Tibial artery (tissue), 4 donors: ENCODE results near the gene CDK10.

ENCODE experiments used
- DNase-seq, 2 donors: peaks; one replicate each; pipeline ENCODE4 v3.0.0-alpha.2; 2019
- H3K27ac ChIP-seq, 2 donors: fragments of 200-600 bp; sonication (generic) in 1 of 2; 1 replicate in 1 of 2; 2 replicates in 1 of 2; pipeline ENCODE4 v1.5.1; 2018 to 2019; ENCODE audit warnings: mild to moderate bottlenecking in 1 of 2
- H3K27me3 ChIP-seq, 2 donors: fragments of 200-600 bp; sonication (generic) in 1 of 2; one replicate each; pipeline versions ENCODE4 v1.5.1 to v1.6.0; 2016 to 2019
- H3K36me3 ChIP-seq, 3 donors: fragments of 200-600 bp; sonication (generic) in 2 of 3; one replicate each; pipeline ENCODE4 v1.5.1; 2016 to 2019; ENCODE audit warnings: mild to moderate bottlenecking in 2 of 3
- H3K4me1 ChIP-seq, 4 donors: fragments of 200-600 bp; sonication (generic) in 2 of 4; 1 replicate in 3 of 4; 2 replicates in 1 of 4; pipeline ENCODE4 v1.5.1; 2016 to 2019
- H3K4me3 ChIP-seq, 2 donors: fragments of 200-600 bp; sonication (generic) in 1 of 2; 1 replicate in 1 of 2; 2 replicates in 1 of 2; pipeline ENCODE4 v1.5.1; 2018 to 2019; ENCODE audit warnings: mild to moderate bottlenecking in 2 of 2
- H3K9me3 ChIP-seq, 3 donors: fragments of 200-600 bp; sonication (generic) in 1 of 3; one replicate each; pipeline ENCODE4 v1.5.1; 2016 to 2019
- CTCF ChIP-seq, 2 experiments: fragments of 200-600 bp in 1 of 2; fragments of 450-650 bp in 1 of 2; IDR thresholded peaks; one replicate each; pipeline ENCODE4 v1.5.1; 2017 to 2019; ENCODE audit warnings: antibody characterized with exemption in 2 of 2, mild to moderate bottlenecking in 1 of 2, moderate library complexity in 1 of 2
- intact Hi-C: fragments of 100-400 bp; cut with DNase I; formaldehyde crosslinking; loops from one replicate; pipeline ENCODE4 v1.15.0; 2023; ENCODE audit warnings: low total_unique reads

The CDK10 gene

GRCh38 chr16:89710709-89711564 is 24.4 kb downstream of the CDK10 start:
- Histone ChIP-seq H3K9me3 (no peaks in the 10 kb centered on the region), H3K27ac (no peak overlapping the region), H3K4me3 (no peak overlapping the region), H3K27me3 (peaks cover 0 to 18% of the 10 kb centered on the region in 2 donors), H3K4me1 (peaks cover 0 to 16% (median 8%) of the 10 kb centered on the region in 4 donors), H3K36me3 (peaks cover 0 to under 1% (median 0%) of the 10 kb centered on the region in 3 donors)
- no peak for TF ChIP-seq CTCF (IDR thresholded peaks at IDR 0.05)
- intact Hi-C loops: no loop called here
- no peak for DNase-seq

- Histone ChIP-seq H3K4me1 (peaks cover 0 to 13% (median 6%) of the 10 kb centered on the region in 4 donors), H3K4me3 (no peak overlapping the region), H3K36me3 (peaks cover 0 to 7% (median 0%) of the 10 kb centered on the region in 3 donors), H3K27ac (no peak overlapping the region), H3K27me3 (peaks cover 0 to 15% of the 10 kb centered on the region in 2 donors), H3K9me3 (no peaks in the 10 kb centered on the region)
- no peak for DNase-seq
- intact Hi-C loops: no loop called here
- TF ChIP-seq CTCF (IDR thresholded peaks at IDR 0.05): no peak
Observed at GRCh38 chr16:89711601-89712273, 25.2 kb downstream of the CDK10 start.

GRCh38 chr16:89712274-89712781 is 25.8 kb downstream of the CDK10 start:
- TF ChIP-seq CTCF (IDR thresholded peaks at IDR 0.05): no peak
- no peak for DNase-seq
- Histone ChIP-seq H3K4me1 (peaks cover 0 to 13% (median 6%) of the 10 kb centered on the region in 4 donors), H3K36me3 (peaks cover 0 to 7% (median 0%) of the 10 kb centered on the region in 3 donors), H3K9me3 (no peaks in the 10 kb centered on the region), H3K4me3 (no peak overlapping the region), H3K27me3 (peaks cover 0 to 15% of the 10 kb centered on the region in 2 donors), H3K27ac (no peak overlapping the region)
- intact Hi-C loops: no loop called here

- Histone ChIP-seq H3K4me1 (peaks cover 0 to 20% (median 13%) of the 10 kb centered on the region in 4 donors), H3K27me3 (peaks cover 0 to 17% of the 10 kb centered on the region in 2 donors)
- intact Hi-C loops: no loop called here
Observed at GRCh38 chr16:89716493-89716892, 30.0 kb downstream of the CDK10 start.

More at GRCh38 chr16:89716493-89716892, 30.0 kb downstream of the CDK10 start:
- no peak overlapping the region for H3K4me3 ChIP-seq
- H3K27ac ChIP-seq: no peak overlapping the region
- no peak for DNase-seq
- H3K36me3 ChIP-seq: peaks cover 0 to 7% (median 0%) of the 10 kb centered on the region in 3 donors
- H3K9me3 ChIP-seq: no peaks in the 10 kb centered on the region
- no peak for TF ChIP-seq CTCF (IDR thresholded peaks at IDR 0.05)
